Neural progenitor cell (in vitro differentiated cells): Measurements from ENCODE around the gene LRRTM4. TPM values are rescaled to one million over a fixed set of nuclear protein-coding genes. Genes with fewer than 3 reads are reported as not detected.
"Not testable (repeated sequence)": the region's sequence is repeated elsewhere in the genome, so short reads cannot be mapped to it uniquely, and the experiment has no call there.

ENCODE experiments used
- DNase-seq: peaks from one replicate; pipeline ENCODE4 v3.0.0-alpha.2; 2016; ENCODE audit warnings: low spot score
- H2AFZ ChIP-seq: fragments of 200-600 bp; sonication (generic); replicated peaks from 2 replicates; pipeline ENCODE4 v1.6.1; 2016; ENCODE audit warnings: antibody characterized with exemption
- H3F3A ChIP-seq: fragments of 200-600 bp; sonication (generic); 2 replicates; pipeline ENCODE4 v1.6.1; 2016; ENCODE audit warnings: antibody characterized with exemption, low read depth
- H3K27ac ChIP-seq: fragments of 200-600 bp; sonication (generic); 2 replicates; pipeline ENCODE4 v1.5.1; 2016; ENCODE audit warnings: mild to moderate bottlenecking
- H3K27me3 ChIP-seq: fragments of 200-600 bp; sonication (generic); 2 replicates; pipeline ENCODE4 v1.6.1; 2016; ENCODE audit warnings: mild to moderate bottlenecking, moderate library complexity
- H3K36me3 ChIP-seq: fragments of 200-600 bp; sonication (generic); 2 replicates; pipeline ENCODE4 v1.5.1; 2016
- H3K4me1 ChIP-seq: fragments of 200-600 bp; sonication (generic); 2 replicates; pipeline ENCODE4 v1.6.1; 2016; ENCODE audit warnings: mixed run types
- H3K4me2 ChIP-seq: fragments of 200-600 bp; sonication (generic); 2 replicates; pipeline ENCODE4 v1.6.1; 2016
- H3K4me3 ChIP-seq: fragments of 200-600 bp; sonication (generic); 2 replicates; pipeline ENCODE4 v1.5.1; 2016
- H3K79me2 ChIP-seq: fragments of 200-600 bp; sonication (generic); 2 replicates; pipeline ENCODE4 v1.6.1; 2016; ENCODE audit warnings: low read depth
- H3K9ac ChIP-seq: fragments of 200-600 bp; sonication (generic); 2 replicates; pipeline ENCODE4 v1.6.1; 2016
- H3K9me3 ChIP-seq: fragments of 200-600 bp; sonication (generic); 2 replicates; pipeline ENCODE4 v1.5.1; 2016; ENCODE audit warnings: low read depth
- H4K20me1 ChIP-seq: fragments of 200-600 bp; sonication (generic); 2 replicates; pipeline ENCODE4 v1.6.1; 2016; ENCODE audit warnings: low read depth
- H3K27ac Mint-ChIP-seq: 3 replicates; pipeline ENCODE4 v1.8.0; 2021; ENCODE audit warnings: mixed read lengths
- H3K27me3 Mint-ChIP-seq: 2 replicates; pipeline ENCODE4 v1.8.0; 2022; ENCODE audit warnings: low read depth, mild to moderate bottlenecking, inconsistent platforms, moderate library complexity, mixed read lengths; ENCODE audit not compliant: insufficient read depth
- H3K36me3 Mint-ChIP-seq: 3 replicates; pipeline ENCODE4 v1.8.0; 2021; ENCODE audit warnings: mixed read lengths
- H3K4me1 Mint-ChIP-seq: 3 replicates; pipeline ENCODE4 v1.8.0; 2021; ENCODE audit warnings: mixed read lengths
- H3K4me3 Mint-ChIP-seq: 3 replicates; pipeline ENCODE4 v1.8.0; 2021; ENCODE audit warnings: mild to moderate bottlenecking, moderate library complexity, mixed read lengths
- H3K9me3 Mint-ChIP-seq: 3 replicates; pipeline ENCODE4 v1.8.0; 2020; ENCODE audit warnings: mixed read lengths
- CTCF ChIP-seq: fragments of 200-600 bp; sonication (generic); IDR thresholded peaks from 2 replicates; pipeline ENCODE4 v1.5.1; 2017; ENCODE audit warnings: antibody characterized with exemption, mild to moderate bottlenecking
- EZH2 ChIP-seq: fragments of 200-600 bp; sonication (generic); IDR thresholded peaks from 2 replicates; pipeline ENCODE4 v1.6.1; 2017; ENCODE audit warnings: antibody characterized with exemption, mild to moderate bottlenecking, moderate library complexity
- EZH2phosphoT487 ChIP-seq: fragments of 200-600 bp; sonication (generic); IDR thresholded peaks from 2 replicates; pipeline ENCODE4 v1.6.1; 2017; ENCODE audit warnings: antibody characterized with exemption
- total RNA-seq: library from RNA; depleted of rRNA; stranded (reverse); fragments of >200 nt; gene quantifications from 2 replicates; pipeline ENCODE4 v1.2.3, GENCODE V29; 2015; ENCODE audit warnings: low replicate concordance

LRRTM4 gene
- total RNA-seq, 1 donor from 2014 or later: 20.4 TPM

- H3K27me3 ChIP-seq: no peaks in the 10 kb centered on the region
- H2AFZ ChIP-seq: no peak overlapping the region
- no peak overlapping the region for H3K9ac ChIP-seq
- no peak overlapping the region for H3K4me3 Mint-ChIP-seq
- H3K27me3 Mint-ChIP-seq: no peaks in the 10 kb centered on the region
- H4K20me1 ChIP-seq: no peaks in the 10 kb centered on the region
- no peaks in the 10 kb centered on the region for H3K9me3 Mint-ChIP-seq
- no peaks in the 10 kb centered on the region for H3K9me3 ChIP-seq
- no peak overlapping the region for H3K4me3 ChIP-seq
- TF ChIP-seq EZH2: no peak
- no peak for TF ChIP-seq EZH2phosphoT487
- TF ChIP-seq CTCF: no peak
- H3K4me2 ChIP-seq: no peak overlapping the region
- H3K4me1 Mint-ChIP-seq: no peaks in the 10 kb centered on the region
- H3K36me3 Mint-ChIP-seq: no peaks in the 10 kb centered on the region
- no peaks in the 10 kb centered on the region for H3K4me1 ChIP-seq
- H3F3A ChIP-seq: no peaks in the 10 kb centered on the region
- no peak overlapping the region for H3K27ac Mint-ChIP-seq
- DNase-seq: no peak
- no peaks in the 10 kb centered on the region for H3K36me3 ChIP-seq
- H3K27ac ChIP-seq: no peak overlapping the region
- H3K79me2 ChIP-seq: no peaks in the 10 kb centered on the region
These were observed 331.3 kb downstream of the LRRTM4 start for GRCh38 chr2:77190721-77191346.

- Mint-ChIP-seq H3K27me3 (no peaks in the 10 kb centered on the region), H3K4me3 (no peak overlapping the region), H3K4me1 (no peaks in the 10 kb centered on the region), H3K9me3 (peaks cover 9% of the 10 kb centered on the region), H3K27ac (no peak overlapping the region), H3K36me3 (peaks cover 2% of the 10 kb centered on the region)
- Histone ChIP-seq H3K9me3 (no peaks in the 10 kb centered on the region), H3K79me2 (no peaks in the 10 kb centered on the region), H3K4me2 (no peak overlapping the region), H4K20me1 (no peaks in the 10 kb centered on the region), H3K4me3 (no peak overlapping the region), H2AFZ (no peak overlapping the region), H3K27me3 (no peaks in the 10 kb centered on the region), H3K9ac (no peak overlapping the region), H3K4me1 (no peaks in the 10 kb centered on the region), H3K27ac (no peak overlapping the region), H3F3A (no peaks in the 10 kb centered on the region), H3K36me3 (no peaks in the 10 kb centered on the region)
- TF ChIP-seq EZH2phosphoT487: no peak
- TF ChIP-seq CTCF: no peak
- TF ChIP-seq EZH2: no peak
- DNase-seq: no peak
These were observed 337.1 kb downstream of the LRRTM4 start for GRCh38 chr2:77185052-77185451.

GRCh38 chr2:77179297-77179696 is 342.9 kb downstream of the LRRTM4 start:
- H3K4me2 ChIP-seq: no peak overlapping the region
- DNase-seq: no peak
- H3K36me3 ChIP-seq: no peaks in the 10 kb centered on the region
- H3K9ac ChIP-seq: no peak overlapping the region
- TF ChIP-seq CTCF (no peak), EZH2phosphoT487 (no peak), EZH2 (no peak)
- H3K36me3 Mint-ChIP-seq: peaks cover 2% of the 10 kb centered on the region
- no peaks in the 10 kb centered on the region for H3K4me1 ChIP-seq
- H3K27ac Mint-ChIP-seq: no peak overlapping the region
- no peaks in the 10 kb centered on the region for H3K27me3 ChIP-seq
- no peaks in the 10 kb centered on the region for H3K9me3 ChIP-seq
- no peak overlapping the region for H3K4me3 ChIP-seq
- H3K79me2 ChIP-seq: no peaks in the 10 kb centered on the region
- H3F3A ChIP-seq: no peaks in the 10 kb centered on the region
- no peaks in the 10 kb centered on the region for H4K20me1 ChIP-seq
- no peaks in the 10 kb centered on the region for H3K4me1 Mint-ChIP-seq
- H3K27me3 Mint-ChIP-seq: peaks cover 3% of the 10 kb centered on the region
- peaks cover 7% of the 10 kb centered on the region for H3K9me3 Mint-ChIP-seq
- H2AFZ ChIP-seq: no peak overlapping the region
- H3K27ac ChIP-seq: no peak overlapping the region
- no peak overlapping the region for H3K4me3 Mint-ChIP-seq

GRCh38 chr2:77175266-77175780 is 346.9 kb downstream of the LRRTM4 start:
- not testable (repeated sequence) for DNase-seq, H3K79me2 ChIP-seq, H3K4me3 ChIP-seq, H3K27me3 Mint-ChIP-seq, H3K27ac ChIP-seq, H3K4me3 Mint-ChIP-seq, H2AFZ ChIP-seq, H3K4me1 Mint-ChIP-seq, H3K4me2 ChIP-seq, H3F3A ChIP-seq, H3K9me3 ChIP-seq, H3K36me3 ChIP-seq, H3K36me3 Mint-ChIP-seq, H3K9ac ChIP-seq, H3K9me3 Mint-ChIP-seq, H3K4me1 ChIP-seq, H4K20me1 ChIP-seq, H3K27me3 ChIP-seq
- peak overlapping the region; percentile 44 for H3K27ac Mint-ChIP-seq
